Measurements from ENCODE around the gene MYO18A.

Gene MYO18A

GRCh38 chr17:29112771-29113295 lies 67.4 kb downstream of the MYO18A start:
- ChIA-PET CTCF (interaction anchor here (0.7 to 12.3 kb wide), 29 partner anchors 7 to 386 kb away, joined by 3 to 346 read pairs (median 6); partner anchors contain the start of genes PIPOX and TLCD1), POLR2A (no interaction called here)
- DNase-seq (ENCODE audit: extremely low spot score) = no peak
- TF ChIP-seq CTCF (IDR thresholded peaks at IDR 0.05; ENCODE audit: control extremely low read depth, extremely low read depth, low read depth, missing control alignments) = no peak

GRCh38 chr17:29111816-29112499 lies 68.2 kb downstream of the MYO18A start:
- ChIA-PET POLR2A (no interaction called here), CTCF (interaction anchor here (0.7 to 12.3 kb wide), 34 partner anchors 8 to 435 kb away, joined by 3 to 346 read pairs (median 4); partner anchors contain the start of genes MYO18A, PIPOX and TLCD1)
- peak; percentile 92 for TF ChIP-seq CTCF (IDR thresholded peaks at IDR 0.05; ENCODE audit: control extremely low read depth, extremely low read depth, low read depth, missing control alignments)
- peak; percentile 76 for DNase-seq (ENCODE audit: extremely low spot score)

- ChIA-PET POLR2A (no interaction called here), CTCF (interaction anchor here (1.2 to 12.3 kb wide), 4 partner anchors 14 to 150 kb away, joined by 3 to 346 read pairs (median 16); no protein-coding TSS in a partner anchor)
- DNase-seq (ENCODE audit: extremely low spot score) = no peak
- no peak for TF ChIP-seq CTCF (IDR thresholded peaks at IDR 0.05; ENCODE audit: control extremely low read depth, extremely low read depth, low read depth, missing control alignments)
Measured at GRCh38 chr17:29110372-29110757, 69.8 kb downstream of the MYO18A start.

- TF ChIP-seq CTCF (IDR thresholded peaks at IDR 0.05; ENCODE audit: control extremely low read depth, extremely low read depth, low read depth, missing control alignments) = no peak
- ChIA-PET CTCF (interaction anchor here (1.1 to 12.3 kb wide), 8 partner anchors 7 to 156 kb away, joined by 3 to 346 read pairs (median 6); no protein-coding TSS in a partner anchor), POLR2A (no interaction called here)
- no peak for DNase-seq (ENCODE audit: extremely low spot score)
Measured at GRCh38 chr17:29109477-29110371, 70.5 kb downstream of the MYO18A start.

GRCh38 chr17:29108823-29109476 lies 71.2 kb downstream of the MYO18A start:
- CTCF ChIA-PET = interaction anchor here (1.1 to 12.3 kb wide), 6 partner anchors 7 to 155 kb away, joined by 3 to 346 read pairs (median 6); no protein-coding TSS in a partner anchor
- no peak for TF ChIP-seq CTCF (IDR thresholded peaks at IDR 0.05; ENCODE audit: control extremely low read depth, extremely low read depth, low read depth, missing control alignments)
- no peak for DNase-seq (ENCODE audit: extremely low spot score)
- POLR2A ChIA-PET = interaction anchor here (0.5 kb wide), 1 partner anchor 357 kb away, joined by 5 read pairs; no protein-coding TSS in a partner anchor
